Measurements from ENCODE around the gene KCNMA1.

Gene KCNMA1

DNA sequence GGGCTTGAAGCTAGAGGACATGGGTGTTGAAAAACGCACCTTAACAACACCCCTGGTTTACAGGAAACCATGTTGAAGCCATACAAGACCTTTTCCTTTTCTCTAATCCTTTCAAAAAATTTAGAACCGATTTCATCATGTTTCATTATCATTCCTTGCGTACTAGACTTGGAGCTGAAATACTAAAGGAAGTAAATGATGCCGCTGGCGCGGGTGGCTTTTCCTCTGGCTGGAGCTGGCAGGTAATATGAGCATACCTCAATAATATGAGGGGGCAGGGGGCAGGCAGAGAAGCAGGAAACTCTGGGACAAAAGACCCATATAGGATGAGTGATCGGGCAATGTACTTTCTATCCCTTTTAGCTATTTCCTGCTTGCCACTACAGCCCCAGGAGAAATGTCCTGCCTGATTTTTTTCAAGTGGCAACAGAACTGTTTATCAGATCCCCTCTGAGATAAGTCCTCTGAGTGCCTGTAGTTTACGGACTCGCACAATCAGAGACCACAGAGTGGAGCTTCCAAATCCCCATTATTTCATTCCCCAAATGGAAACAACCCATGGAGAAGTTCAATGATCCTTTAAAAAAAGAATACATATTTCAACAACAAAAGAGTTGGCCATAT is 450.1 kb downstream of the KCNMA1 start:
- in situ Hi-C loops (cut with MboI; ENCODE audit: low pct_unique_long_range_greater_than_20kb, low sequenced_read_pairs): no loop called here
- no peak for DNase-seq

DNA sequence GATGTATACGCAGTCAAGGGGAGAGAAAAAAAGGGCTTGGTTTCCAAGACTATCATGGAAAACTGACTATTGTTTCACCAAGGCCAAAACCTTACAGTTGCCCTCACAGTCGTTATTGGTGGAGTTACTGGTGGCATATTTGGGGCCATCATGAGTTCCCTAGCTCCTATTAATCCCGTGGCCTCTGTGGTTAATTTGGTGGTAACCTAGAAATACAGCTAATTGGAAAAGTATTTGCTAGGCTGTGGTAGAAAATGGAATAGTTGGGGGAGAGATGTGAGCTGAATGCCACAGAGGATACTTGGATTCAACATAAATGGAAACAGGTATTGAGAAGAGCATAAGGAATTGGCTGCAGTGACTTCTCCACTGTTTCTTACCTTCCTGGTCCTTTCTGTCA is 450.7 kb downstream of the KCNMA1 start:
- in situ Hi-C loops (cut with MboI; ENCODE audit: low pct_unique_long_range_greater_than_20kb, low sequenced_read_pairs): no loop called here

DNA sequence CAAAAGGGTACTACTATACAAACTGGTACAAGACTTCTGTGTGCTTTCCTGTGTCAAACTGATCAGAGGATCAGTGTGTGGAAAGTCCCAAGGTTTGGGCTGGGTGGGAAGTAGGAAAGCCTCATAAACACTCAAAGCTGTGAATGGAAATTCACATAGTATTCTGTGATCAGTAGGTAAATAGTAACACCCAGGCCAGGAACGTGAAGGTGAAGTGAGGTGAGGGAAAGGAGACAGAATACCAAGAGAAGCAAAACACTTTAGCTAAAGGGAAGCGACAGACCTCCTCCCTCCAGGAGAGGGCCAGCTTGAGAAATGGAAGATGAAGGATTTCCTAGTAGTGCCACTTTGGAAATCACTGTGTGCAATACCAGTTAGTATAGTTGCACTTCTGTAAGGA is 451.9 kb downstream of the KCNMA1 start:
- in situ Hi-C loops (cut with MboI; ENCODE audit: low pct_unique_long_range_greater_than_20kb, low sequenced_read_pairs): no loop called here
- no peak for DNase-seq

More for the DNA sequence above, 450.7 kb downstream of the KCNMA1 start:
- DNase-seq: no peak

DNA sequence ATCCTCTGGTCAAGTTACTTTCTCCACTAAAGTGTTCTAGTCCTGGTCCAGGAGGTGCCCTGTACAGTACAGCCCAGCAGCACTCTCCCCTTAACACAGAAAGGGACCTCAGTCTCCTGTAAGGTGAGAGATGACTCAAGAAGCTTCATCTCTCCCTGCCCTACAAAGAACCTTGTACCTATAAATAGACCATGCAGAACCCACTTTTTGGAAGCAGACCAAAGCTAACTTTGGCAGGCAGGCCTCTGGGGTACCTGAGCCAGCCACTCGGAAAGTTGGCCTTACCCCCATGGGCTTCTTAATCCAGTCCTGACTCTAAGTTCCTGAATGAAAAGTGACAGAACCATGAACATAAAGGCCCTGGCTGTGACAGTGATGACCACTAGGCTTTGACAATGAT is 454.8 kb downstream of the KCNMA1 start:
- in situ Hi-C loops (cut with MboI; ENCODE audit: low pct_unique_long_range_greater_than_20kb, low sequenced_read_pairs): no loop called here
- no peak for DNase-seq

DNA sequence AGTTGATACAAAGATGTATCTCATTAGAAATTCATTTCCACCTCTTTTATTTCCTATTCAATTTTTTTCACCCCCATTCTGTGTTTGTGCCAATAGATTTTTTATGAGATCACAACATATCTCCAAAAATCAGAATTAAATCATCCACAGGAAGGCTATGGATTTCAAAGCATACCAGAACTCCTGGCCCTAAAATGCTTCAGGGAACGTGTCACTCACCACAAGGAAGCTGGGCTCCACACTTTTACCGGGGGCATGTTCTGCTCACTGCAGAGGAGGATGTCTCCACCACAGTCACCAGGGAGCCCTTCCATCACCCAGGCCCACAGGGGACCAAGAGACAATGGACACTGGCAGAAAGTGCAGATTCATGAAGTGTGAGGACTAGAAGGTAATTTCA is 456.8 kb downstream of the KCNMA1 start:
- no peak for DNase-seq
- in situ Hi-C loops (cut with MboI; ENCODE audit: low pct_unique_long_range_greater_than_20kb, low sequenced_read_pairs): no loop called here

DNA sequence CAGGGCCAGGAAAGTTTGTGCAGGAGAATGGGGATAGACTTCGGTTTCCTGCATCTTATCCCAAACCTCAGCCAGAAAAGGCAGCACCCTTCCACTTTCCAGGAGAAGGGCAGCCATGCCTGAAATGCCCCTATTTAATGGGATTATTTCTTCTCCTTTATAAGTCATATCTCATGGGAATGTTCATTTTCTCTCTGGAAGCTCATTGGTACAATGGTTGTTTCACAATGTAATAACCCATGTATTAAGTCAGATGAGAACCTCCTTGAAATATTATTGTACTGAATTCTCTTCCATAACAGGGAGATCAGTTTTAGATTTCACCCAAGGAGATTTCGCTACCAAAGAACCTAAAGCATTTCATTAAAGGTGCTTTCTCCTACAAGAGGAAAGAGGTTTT is 457.5 kb downstream of the KCNMA1 start:
- in situ Hi-C loops (cut with MboI; ENCODE audit: low pct_unique_long_range_greater_than_20kb, low sequenced_read_pairs): no loop called here

DNA sequence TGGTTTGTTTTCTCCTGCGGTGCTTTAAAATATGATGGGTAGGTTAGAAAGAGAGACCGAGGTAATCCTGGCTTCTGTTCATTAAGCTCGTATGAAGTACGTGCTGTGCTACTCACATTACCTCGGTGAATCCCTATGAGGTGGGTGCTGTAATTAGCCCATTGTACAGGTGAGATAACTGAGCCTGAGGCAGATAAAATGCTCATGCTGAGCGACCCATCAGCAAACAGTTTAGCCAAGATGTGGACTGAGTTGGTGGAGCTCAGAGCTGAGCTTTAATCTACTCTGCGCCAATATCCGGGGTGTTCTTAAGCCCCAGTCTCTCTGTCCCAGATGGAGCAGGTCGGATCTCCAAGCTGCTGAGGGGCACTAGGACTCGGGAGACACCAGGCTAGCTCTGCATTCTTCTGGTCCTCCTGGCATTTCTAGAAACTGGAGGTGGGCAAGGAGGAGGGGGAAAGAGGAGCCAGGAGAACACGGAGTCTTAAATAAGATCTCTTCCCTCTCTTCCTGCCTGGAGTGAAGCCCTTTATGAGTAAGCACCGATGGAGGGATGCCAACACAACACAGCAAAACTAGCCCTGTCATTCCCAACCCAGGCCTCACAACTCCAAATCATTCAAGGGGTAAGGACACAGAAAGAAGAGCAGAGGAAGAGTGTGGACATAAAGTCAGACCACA is 458.5 kb downstream of the KCNMA1 start:
- in situ Hi-C loops (cut with MboI; ENCODE audit: low pct_unique_long_range_greater_than_20kb, low sequenced_read_pairs): loop anchor here (10.0 kb wide), 1 partner anchor 466 kb away; no protein-coding TSS in a partner anchor

More for the DNA sequence above, 457.5 kb downstream of the KCNMA1 start:
- DNase-seq: no peak

DNA sequence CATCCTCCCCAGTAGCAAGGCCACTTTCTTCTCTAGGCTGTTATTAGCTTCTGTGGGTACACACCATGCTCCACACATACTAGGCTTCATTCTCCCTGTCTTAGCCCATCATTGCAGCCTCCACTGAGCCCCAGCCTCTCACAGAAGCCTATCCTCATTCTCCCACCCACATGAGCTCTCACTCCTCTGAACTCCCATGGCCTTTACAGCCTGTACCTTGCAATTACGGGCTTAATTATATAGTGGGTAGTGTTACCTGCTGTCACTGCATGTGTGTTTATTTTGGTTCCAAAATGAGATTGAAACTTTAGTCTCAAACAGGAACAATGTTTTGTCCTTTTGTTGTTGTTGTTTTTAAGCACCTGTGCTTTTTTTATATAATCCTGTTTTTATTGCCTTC is 460.0 kb downstream of the KCNMA1 start:
- in situ Hi-C loops (cut with MboI; ENCODE audit: low pct_unique_long_range_greater_than_20kb, low sequenced_read_pairs): loop anchor here (10.0 kb wide), 1 partner anchor 467 kb away; no protein-coding TSS in a partner anchor
- no peak for DNase-seq

More for the DNA sequence above, 458.5 kb downstream of the KCNMA1 start:
- no peak for DNase-seq

DNA sequence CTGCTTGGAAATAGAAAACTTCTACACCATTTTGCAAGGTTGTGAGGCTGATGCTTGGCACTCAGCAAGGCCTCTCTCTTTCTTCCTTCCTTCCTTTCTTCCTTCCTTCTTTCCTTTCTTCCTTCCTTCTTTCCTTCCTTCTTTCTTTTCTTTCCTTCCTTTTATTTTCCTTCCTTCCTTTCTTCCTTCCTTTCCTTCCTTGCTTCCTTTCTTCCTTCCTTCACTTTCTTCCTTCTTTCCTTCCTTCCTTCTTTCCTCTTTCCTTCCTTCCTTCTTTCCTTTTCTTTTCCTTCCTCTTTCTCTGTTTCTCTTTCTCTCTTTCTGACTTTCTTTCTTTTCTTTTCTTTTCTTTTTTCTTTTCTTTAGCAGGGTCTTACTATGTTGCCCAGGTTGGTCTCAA is 460.4 kb downstream of the KCNMA1 start:
- no peak for DNase-seq
- in situ Hi-C loops (cut with MboI; ENCODE audit: low pct_unique_long_range_greater_than_20kb, low sequenced_read_pairs): loop anchor here (10.0 kb wide), 1 partner anchor 468 kb away; no protein-coding TSS in a partner anchor

DNA sequence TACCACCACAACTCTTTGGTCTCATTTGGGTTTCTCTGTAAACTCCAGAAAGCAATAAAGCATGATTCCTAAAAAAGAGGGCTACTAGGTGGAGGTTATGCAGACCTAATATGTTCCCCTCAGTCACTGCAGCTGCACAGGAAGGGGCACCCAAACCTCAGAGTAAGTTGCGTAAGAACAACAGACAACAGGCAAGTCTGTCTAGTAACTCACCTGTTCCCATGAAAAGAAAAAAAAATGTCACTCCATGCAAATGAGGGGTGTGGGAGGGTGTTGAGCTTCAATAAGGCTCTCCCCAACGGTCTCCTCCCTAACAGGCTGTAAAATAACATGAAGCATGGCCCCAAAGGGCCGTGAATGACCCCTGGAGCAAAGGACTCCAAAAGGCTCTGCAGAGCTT is 461.4 kb downstream of the KCNMA1 start:
- no peak for DNase-seq
- in situ Hi-C loops (cut with MboI; ENCODE audit: low pct_unique_long_range_greater_than_20kb, low sequenced_read_pairs): loop anchor here (10.0 kb wide), 1 partner anchor 469 kb away; no protein-coding TSS in a partner anchor

DNA sequence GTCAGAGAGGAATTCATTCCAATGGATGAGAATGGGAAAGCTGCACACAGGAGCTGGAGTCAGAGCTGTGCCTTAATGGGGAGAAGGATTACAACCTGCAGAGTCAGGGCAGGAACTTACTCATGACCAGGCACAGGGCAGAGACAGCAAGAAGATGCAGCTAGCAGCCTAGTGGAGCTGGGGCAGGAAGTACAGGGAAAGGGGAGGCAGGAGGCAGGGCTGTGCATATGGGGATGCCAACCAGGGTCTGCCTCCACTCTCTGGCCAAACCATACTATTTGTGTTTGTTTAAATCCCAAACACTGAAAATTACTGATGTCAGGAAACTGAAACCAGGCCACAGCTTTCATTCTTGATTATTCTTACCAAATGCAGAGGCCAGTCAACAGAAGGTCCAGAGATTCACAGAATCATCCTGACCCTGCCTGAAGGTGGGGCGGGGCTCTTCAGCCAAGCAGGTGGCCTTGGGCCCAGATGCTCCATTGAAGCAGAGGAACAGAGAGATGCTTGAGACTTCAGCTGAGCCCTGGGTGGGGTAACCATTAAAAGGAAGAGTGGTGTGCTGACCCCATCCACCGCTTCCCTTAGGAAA is 461.9 kb downstream of the KCNMA1 start:
- DNase-seq: no peak
- in situ Hi-C loops (cut with MboI; ENCODE audit: low pct_unique_long_range_greater_than_20kb, low sequenced_read_pairs): loop anchor here (10.0 kb wide), 1 partner anchor 469 kb away; no protein-coding TSS in a partner anchor

DNA sequence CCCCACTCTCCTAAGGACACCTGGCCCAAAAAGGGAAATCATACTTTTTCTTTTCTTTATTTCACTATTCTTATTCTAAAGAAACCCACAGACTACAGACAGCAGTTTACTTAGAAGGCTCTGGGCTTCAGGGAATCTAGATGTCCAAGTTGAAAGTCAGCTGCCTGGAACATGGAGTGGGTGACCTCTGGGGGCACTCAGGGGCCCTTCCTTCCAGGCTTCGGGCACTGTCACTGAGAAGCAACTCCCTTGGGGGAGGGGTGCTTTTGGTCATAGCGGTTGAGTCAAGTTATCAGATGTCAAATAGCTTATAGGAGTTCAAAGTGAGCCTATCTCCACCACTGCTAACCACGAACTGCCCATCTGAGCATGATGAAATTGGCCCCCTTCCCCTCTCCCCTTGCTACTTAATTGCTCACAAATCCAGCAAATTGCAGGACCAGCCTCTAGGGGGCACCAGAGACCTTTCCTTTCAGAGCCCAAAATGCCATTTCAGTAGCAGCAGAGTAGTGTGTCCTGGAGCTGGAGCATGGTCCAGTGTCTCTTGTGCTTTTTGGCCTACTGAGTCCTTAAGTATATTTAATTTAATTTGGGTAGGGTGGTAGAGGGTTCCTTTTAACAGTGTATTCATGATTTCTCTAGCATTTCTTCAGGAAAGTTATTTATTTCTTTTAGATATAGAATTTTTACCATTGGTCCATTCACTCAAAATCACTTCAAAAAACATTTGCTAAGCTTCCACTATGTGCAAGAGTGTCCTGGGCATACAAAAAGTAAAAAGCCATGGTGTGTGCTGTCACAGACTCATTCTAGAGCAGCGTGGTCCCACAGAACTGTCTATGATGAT is 463.8 kb downstream of the KCNMA1 start:
- in situ Hi-C loops (cut with MboI; ENCODE audit: low pct_unique_long_range_greater_than_20kb, low sequenced_read_pairs): loop anchor here (10.0 kb wide), 1 partner anchor 471 kb away; no protein-coding TSS in a partner anchor
- DNase-seq: peak; percentile 71

DNA sequence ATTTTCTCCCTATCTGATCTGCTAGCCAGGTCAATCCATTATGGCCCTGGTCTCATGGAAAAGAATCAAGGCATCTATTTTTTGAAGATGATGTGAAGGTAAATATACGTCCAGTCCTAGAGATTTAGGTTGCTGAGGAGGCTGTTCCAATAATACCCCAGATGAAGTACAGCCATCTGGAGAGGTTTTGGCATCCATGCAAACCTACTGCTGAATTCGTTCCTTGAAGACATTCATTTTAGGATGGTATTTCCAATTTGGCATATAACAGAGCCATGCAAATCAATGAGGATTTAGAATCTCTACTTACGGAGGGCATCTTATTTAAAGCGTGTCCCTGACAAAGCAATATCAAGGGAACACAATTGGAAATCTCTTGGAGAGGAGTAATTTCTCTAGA is 465.5 kb downstream of the KCNMA1 start:
- in situ Hi-C loops (cut with MboI; ENCODE audit: low pct_unique_long_range_greater_than_20kb, low sequenced_read_pairs): loop anchor here (10.0 kb wide), 1 partner anchor 473 kb away; no protein-coding TSS in a partner anchor
- DNase-seq: no peak

DNA sequence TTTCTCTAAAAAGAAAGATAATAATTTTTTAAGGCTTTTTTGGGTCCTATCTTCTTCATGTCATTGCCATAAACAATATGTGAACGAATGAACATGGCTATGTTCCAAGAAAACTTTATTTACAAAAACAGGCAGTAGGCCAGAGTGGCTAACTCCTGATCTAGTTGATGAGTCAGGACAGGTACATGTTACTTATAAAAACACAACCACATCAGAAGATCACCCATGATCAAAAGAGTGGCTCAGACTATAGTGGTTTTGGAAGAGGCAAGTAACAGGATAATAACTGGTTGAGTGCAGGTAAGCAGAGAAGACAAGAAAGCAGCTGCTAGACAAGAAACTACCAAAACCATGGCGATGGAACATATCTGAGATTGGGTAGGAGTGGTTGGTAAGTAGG is 468.7 kb downstream of the KCNMA1 start:
- no peak for DNase-seq
- in situ Hi-C loops (cut with MboI; ENCODE audit: low pct_unique_long_range_greater_than_20kb, low sequenced_read_pairs): no loop called here

DNA sequence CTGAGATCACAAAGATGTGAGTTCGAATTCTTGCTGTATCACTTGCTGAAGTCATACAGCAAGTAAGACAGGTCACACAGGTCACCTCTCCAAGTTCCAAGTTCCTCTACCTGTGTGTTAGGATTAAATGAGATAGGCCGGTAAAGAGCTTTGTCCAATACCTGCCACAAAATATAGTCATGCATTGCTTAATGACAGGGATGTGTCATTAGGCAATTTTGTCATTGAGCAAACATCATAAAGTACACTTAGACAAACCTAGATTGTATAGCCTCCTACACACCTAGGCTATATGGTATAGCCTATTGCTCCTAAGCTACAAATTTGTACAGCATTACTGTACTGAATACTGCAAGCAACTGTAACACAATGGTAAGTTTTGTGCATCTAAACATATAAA is 469.4 kb downstream of the KCNMA1 start:
- in situ Hi-C loops (cut with MboI; ENCODE audit: low pct_unique_long_range_greater_than_20kb, low sequenced_read_pairs): no loop called here
- DNase-seq: no peak

DNA sequence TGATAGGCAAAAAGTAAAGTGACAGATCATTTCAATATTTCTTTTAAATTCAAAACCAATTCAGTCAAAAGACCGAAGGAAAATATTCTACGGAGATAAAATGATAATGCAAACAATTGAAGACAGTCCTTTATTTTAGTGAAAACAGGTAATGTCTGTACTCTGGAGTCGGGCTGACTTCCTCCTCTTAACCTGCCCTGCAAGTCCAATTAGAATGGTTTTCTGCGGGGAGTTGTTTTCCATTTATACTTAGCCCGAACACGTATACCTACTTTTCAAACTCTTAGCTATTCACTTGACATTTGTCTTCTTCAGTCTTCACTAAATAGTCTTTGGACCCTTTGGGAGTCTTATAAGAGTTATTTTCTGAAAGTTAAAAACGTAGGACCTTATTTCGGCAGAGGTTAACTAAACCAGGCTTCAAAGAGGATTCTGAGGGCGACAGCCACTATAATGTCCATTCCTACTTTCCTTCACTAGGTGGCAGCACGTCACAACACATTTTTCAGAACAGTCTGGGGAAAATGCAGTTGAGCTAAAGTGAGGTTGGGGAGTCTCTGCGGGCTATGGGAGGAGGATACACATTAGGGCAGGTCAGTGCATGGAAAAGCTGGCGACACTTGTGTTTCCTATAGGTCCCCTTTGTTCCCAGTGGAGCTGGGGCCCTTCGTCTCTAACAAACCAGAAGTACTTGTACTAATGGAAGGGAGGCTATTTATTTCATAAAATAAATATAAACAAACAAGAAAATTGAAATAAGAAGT is 472.0 kb downstream of the KCNMA1 start:
- in situ Hi-C loops (cut with MboI; ENCODE audit: low pct_unique_long_range_greater_than_20kb, low sequenced_read_pairs): no loop called here
- peak; percentile 72 for DNase-seq

DNA sequence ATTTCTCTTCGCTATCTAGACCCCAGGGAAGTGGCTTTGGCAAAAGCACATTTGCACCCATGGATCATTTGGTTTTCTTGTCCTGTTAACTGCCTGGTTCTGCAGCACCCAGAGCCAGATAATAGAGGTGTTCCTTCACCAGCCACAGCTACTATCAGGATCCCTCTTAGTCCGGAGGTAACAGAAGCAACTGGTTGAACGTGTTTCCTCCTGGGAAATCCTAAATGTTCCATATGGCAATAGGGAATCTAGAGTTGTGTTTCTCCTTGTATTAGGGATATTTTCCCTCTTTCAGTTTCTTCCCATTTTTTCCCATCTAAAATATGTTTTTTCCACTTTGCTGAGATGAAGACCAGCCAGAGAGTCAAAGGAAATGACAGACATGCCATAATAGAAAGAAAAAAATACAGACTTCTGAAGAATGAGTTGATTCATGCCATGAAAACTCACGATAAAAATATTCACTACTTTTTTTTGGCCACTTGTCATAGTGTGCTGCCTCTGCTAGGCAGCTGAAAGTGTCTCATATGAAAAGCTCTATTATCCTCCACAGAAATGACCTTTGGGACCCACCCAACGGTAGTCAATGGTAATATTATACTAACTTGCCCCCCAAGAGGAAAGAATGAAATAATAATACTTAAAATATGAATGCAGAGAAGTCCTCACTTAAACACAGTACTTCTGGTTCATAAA is 472.8 kb downstream of the KCNMA1 start:
- DNase-seq: no peak
- in situ Hi-C loops (cut with MboI; ENCODE audit: low pct_unique_long_range_greater_than_20kb, low sequenced_read_pairs): no loop called here
